Measurements from ENCODE around the gene NBEAL2.

The NBEAL2 gene

DNA sequence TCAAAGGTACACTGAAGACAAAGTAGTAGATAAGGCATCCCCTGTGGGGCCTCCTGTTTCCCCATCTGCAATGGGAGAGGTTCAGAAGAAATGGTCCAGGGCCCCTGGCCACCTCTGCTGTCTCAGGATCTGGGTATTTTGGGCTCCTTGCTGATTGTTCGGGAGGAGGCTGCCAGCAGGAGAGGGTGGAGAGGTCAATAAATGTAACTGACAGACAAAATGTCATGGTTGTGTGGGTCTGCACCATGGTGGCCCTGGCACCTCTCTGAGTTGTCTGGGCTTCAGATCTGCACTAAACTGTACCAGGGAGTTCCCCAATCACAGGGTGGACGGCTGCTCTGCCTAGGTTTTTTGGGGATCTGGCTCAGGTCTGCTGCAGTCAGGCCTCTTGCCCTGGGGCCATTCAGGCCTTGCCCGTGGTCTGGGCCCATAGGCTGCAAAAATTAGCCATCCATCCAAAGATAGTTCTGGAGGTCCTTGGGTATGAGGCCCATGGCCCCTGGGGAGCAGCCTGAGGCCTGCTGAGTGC is 7.4 kb downstream of the NBEAL2 start:
- no peak for DNase-seq

- no peak for DNase-seq
Observed at GRCh38 chr3:46987319-46987742, 7.9 kb downstream of the NBEAL2 start.

DNA sequence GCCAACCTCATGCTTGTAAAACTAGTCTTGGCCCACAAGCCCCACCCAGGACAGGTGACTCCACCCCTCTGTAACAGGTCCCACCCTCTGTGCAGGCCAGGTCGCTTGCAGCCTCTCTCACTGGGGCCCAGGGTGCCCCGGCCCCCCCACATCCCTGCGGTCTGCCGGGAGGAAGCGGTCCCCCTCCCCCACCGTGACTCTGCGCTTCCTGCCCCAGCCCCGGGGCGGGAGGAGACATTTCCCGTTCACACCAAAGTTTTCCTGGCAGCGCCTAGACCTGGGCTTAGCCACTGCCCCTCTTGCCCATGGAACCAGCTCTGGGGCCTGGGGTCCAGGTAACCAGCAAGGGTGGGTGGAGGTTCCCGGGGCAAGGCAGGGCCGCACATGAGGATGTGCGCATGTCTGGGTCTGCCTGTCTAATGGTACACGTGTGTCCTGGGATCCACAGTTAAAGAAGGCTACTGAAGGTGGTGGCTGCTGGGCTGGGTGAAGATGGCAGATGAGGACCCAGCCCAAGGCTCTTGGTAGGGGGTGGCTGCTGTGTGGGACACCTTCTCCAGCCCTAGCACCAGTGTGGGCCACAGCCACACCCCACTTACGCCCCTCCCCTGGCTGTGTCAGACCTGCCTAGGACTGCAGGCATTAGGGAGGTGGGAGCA is 8.4 kb downstream of the NBEAL2 start:
- no peak for DNase-seq

- DNase-seq, result no peak
Observed at GRCh38 chr3:46988616-46989015, 9.2 kb downstream of the NBEAL2 start.

GRCh38 chr3:46989146-46989810 is 9.8 kb downstream of the NBEAL2 start:
- no peak for DNase-seq

DNA sequence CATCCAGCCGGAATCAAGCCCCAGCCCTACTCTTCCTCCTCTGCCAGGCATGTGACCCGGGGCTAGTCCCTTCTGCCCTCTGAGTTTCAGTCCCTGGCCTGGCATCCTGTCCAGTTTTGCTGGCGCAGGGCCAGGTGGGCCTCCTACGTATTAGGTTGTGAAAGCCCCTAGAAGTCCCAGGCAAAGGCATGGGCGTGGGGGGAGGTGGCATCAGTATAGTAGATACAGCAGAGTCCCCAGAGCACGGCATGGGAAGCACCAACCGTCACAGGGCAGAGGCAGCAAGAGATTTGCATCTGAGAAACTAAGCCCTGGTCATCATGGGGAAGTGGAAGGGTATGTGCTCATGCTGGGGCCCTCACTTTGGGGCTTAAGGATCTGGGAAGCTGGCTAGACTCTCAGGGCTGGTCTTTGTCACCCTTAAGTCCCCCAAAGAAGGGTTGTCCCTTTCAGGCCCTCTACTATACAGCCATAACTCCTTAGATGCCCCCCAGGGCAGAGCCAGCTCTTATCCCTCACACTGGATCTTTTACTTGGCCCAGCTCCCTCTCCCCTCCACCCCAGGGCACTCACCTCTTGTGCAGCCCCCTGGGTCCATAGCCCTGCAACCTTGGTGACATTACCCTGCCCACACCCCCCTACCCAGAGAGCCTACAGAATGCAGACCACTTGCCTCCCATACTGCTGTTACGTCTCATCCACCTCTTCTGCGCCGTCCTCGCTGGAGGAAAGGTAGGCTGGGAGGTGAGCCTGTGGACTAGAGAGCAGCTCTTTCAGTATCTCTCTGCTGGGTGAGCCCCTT is 11.3 kb downstream of the NBEAL2 start:
- DNase-seq, result peak in 6 of 58 donors; percentile 13 to 54 (median 31)

DNA sequence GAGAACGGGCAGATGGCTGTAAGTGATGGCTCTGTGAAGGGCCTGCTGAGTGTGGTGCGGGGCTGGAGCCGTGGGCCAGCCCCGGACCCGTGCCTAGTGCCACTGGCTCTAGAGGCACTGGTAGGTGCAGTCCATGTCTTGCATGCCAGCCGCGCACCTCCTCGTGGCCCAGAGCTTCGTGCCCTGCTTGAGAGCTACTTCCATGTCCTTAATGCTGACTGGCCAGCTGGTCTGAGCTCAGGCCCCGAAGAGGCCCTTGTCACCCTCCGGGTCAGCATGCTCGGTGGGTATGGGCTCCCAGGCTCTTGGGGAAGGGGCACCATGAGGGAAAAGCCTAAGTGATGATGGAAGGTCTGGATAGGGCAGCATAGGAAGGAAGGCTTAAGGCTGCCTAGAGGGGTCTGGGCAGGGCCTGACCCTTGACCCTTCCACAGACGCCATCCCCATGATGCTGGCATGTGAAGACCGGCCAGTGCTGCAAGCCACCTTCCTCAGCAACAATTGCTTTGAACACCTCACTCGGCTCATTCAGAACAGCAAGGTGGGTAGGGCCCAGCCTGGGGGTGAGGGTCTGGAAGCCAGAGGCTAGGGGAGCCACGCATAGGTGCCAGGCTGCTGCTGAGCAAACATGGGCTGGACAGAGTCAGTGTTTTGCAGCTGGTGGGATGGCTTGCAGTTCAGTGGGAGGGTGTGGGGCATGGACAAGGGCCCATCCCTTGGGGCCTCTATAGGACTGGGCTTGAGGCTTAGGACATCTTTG is 12.1 kb downstream of the NBEAL2 start:
- DNase-seq, result no peak

- no peak for DNase-seq
Observed at GRCh38 chr3:46992231-46992630, 12.8 kb downstream of the NBEAL2 start.

- no peak for DNase-seq
Observed at GRCh38 chr3:46993292-46993691, 13.8 kb downstream of the NBEAL2 start.

- no peak for DNase-seq
Observed at GRCh38 chr3:46993986-46994385, 14.5 kb downstream of the NBEAL2 start.

GRCh38 chr3:46994801-46995731 is 15.6 kb downstream of the NBEAL2 start:
- no peak for DNase-seq

- DNase-seq, result no peak
Observed at GRCh38 chr3:46995901-46996562, 16.6 kb downstream of the NBEAL2 start.

- no peak for DNase-seq
Observed at GRCh38 chr3:46996689-46997452, 17.4 kb downstream of the NBEAL2 start.

GRCh38 chr3:46997453-46998091 is 18.1 kb downstream of the NBEAL2 start:
- no peak for DNase-seq

GRCh38 chr3:46998121-46998851 is 18.8 kb downstream of the NBEAL2 start:
- peak in 11 of 58 donors; percentile 11 to 32 (median 25) for DNase-seq

DNA sequence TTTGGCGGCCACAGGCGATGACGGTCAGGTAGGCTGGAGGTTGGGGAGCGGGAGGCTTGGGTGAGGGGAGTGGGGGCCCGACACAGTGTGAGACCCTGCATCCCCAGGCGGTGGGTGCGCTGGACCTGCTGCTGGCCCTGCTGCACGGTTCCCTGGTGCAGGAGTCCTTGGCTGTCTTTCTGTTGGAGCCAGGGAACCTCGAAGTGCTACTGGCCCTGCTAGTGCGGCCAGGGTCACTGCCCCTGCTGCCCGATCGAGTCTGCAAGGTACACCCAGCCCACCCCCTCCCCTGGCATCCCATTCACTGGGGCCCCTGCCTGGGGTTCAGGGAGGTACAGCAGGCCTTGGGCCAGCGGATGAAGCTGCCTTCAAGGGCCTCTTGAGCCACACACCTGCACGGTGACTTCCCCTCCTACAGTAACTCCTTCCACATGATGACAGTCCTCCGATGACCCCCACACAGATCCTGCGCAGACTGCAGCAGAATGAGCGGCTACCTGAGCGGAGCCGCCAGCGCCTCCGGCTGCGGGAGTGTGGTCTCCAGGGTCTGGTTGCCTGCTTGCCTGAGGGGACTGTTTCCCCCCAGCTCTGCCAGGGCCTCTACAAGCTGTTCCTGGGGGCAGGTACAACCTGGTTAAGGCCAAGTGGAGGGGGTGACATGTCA is 19.5 kb downstream of the NBEAL2 start:
- DNase-seq, result no peak

Measured in anterior cingulate cortex (tissue), 58 donors.